ENCODE results near the gene HAUS8.

DNA sequence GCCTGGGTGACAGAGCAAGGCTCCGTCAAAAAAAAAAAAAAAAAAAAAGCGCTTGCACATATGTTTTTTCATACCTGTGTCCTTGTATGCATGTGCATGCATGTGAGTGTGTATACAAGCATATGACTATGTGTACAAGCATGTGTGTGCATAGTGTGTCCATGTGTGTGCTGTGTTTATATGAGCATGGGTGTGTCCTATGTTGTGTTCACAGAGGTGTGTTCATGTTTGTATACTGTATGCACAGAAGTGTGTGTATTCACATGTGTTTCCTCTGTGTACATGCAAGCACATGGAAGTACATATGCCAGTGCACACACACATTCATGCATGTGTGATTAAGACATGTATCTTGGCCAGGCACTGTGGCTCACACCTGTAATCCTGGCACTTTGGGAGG lies 17.4 kb upstream of the HAUS8 start:
- TF ChIP-seq, protein P1, sequence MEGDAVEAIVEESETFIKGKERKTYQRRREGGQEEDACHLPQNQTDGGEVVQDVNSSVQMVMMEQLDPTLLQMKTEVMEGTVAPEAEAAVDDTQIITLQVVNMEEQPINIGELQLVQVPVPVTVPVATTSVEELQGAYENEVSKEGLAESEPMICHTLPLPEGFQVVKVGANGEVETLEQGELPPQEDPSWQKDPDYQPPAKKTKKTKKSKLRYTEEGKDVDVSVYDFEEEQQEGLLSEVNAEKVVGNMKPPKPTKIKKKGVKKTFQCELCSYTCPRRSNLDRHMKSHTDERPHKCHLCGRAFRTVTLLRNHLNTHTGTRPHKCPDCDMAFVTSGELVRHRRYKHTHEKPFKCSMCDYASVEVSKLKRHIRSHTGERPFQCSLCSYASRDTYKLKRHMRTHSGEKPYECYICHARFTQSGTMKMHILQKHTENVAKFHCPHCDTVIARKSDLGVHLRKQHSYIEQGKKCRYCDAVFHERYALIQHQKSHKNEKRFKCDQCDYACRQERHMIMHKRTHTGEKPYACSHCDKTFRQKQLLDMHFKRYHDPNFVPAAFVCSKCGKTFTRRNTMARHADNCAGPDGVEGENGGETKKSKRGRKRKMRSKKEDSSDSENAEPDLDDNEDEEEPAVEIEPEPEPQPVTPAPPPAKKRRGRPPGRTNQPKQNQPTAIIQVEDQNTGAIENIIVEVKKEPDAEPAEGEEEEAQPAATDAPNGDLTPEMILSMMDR (conservative IDR thresholded peaks at IDR 0.05; ENCODE audit: low read depth, low read length) = no peak
- TF ChIP-seq EZH2 (IDR thresholded peaks at IDR 0.05; ENCODE audit: low read length, unreplicated experiment) = no peak

Measured in PC-3 (cell line).